Measurements from ENCODE around the gene ZNF256.

The ZNF256 gene

GRCh38 chr19:57927587-57927986, 19.9 kb downstream of the ZNF256 start:
- DNase-seq (ENCODE audit: extremely low read depth, low read depth), result no peak
- TF ChIP-seq, protein P1, sequence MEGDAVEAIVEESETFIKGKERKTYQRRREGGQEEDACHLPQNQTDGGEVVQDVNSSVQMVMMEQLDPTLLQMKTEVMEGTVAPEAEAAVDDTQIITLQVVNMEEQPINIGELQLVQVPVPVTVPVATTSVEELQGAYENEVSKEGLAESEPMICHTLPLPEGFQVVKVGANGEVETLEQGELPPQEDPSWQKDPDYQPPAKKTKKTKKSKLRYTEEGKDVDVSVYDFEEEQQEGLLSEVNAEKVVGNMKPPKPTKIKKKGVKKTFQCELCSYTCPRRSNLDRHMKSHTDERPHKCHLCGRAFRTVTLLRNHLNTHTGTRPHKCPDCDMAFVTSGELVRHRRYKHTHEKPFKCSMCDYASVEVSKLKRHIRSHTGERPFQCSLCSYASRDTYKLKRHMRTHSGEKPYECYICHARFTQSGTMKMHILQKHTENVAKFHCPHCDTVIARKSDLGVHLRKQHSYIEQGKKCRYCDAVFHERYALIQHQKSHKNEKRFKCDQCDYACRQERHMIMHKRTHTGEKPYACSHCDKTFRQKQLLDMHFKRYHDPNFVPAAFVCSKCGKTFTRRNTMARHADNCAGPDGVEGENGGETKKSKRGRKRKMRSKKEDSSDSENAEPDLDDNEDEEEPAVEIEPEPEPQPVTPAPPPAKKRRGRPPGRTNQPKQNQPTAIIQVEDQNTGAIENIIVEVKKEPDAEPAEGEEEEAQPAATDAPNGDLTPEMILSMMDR (IDR thresholded peaks at IDR 0.05; ENCODE audit: low read depth, low read length), result no peak

- TF ChIP-seq, protein P1 (IDR thresholded peaks at IDR 0.05; ENCODE audit: low read depth, low read length), result peak; percentile 44
Observed at GRCh38 chr19:57916168-57916995, 31.1 kb downstream of the ZNF256 start, which contains the start of gene ZNF417. Gene ZNF417 (minus strand): TSS chr19:57916592. CDS start chr19:57916411, 181 bp downstream.

DNA sequence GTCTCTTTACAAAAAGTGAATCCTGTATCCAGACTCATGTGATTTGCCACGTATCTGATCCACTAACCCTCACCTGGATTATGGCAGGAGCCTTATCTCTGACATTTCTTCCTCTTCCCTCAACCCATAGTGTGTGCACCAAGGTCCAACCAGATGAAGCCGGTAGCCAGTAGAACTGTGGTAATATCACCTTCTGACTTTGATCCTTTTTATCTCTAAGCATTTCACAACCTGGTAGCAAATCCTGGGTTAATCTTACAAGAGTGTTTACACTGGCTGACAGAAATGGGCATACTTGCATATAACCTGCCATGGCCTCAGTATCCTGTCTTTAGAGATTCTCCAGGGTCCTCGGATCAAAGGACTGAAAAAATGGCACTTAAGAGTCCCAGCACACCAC, 33.0 kb downstream of the ZNF256 start:
- DNase-seq (ENCODE audit: extremely low read depth, low read depth), result no peak
- TF ChIP-seq, protein P1 (IDR thresholded peaks at IDR 0.05; ENCODE audit: low read depth, low read length), result no peak

More at GRCh38 chr19:57916168-57916995, 31.1 kb downstream of the ZNF256 start, which contains the start of gene ZNF417:
- peak; percentile 83 for DNase-seq (ENCODE audit: extremely low read depth, low read depth)

DNA sequence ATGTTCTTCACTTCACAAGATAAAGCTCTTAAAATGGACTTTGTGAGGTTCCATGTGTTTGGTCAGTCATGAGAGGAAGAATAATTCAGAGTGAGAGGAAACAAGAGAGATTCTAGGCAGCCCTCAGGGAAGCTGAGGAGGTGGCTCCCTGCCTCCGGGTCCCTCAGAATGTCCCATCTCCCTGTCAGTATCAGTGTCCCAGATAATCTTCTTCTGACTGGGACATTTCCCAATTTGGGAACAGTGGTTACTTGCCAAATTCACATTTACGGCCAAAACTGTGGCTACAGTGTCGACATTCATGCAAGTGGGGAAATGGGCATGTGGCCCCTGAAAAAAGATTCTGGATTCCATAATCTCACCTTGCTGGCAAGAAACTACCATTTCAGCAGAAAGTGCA, 40.1 kb downstream of the ZNF256 start:
- TF ChIP-seq, protein P1 (IDR thresholded peaks at IDR 0.05; ENCODE audit: low read depth, low read length), result no peak
- no peak for DNase-seq (ENCODE audit: extremely low read depth, low read depth)

DNA sequence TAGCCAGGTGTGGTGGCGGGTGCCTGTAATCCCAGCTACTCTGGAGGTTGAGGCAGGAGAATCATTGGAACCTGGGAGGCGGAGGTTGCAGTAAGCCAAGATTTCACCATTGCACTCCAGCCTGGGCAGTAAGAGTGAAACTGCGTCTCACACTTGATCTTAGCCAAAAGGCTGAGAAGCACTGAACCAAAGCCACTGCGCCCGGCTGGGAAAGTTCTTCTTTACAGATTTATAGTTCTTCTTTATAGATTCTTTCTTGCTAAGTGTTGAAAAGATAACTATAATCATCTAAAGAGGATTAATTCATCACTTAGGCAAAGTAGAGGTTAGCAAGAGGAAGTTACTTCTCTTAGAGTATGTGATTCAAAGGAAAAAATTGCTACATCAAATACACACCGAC, 42.2 kb downstream of the ZNF256 start:
- TF ChIP-seq, protein P1 (IDR thresholded peaks at IDR 0.05; ENCODE audit: low read depth, low read length), result no peak
- no peak for DNase-seq (ENCODE audit: extremely low read depth, low read depth)

- DNase-seq (ENCODE audit: extremely low read depth, low read depth), result no peak
- TF ChIP-seq, protein P1 (IDR thresholded peaks at IDR 0.05; ENCODE audit: low read depth, low read length), result no peak
Observed at GRCh38 chr19:57903618-57904184, 43.8 kb downstream of the ZNF256 start.

- TF ChIP-seq, protein P1 (IDR thresholded peaks at IDR 0.05; ENCODE audit: low read depth, low read length), result no peak
- no peak for DNase-seq (ENCODE audit: extremely low read depth, low read depth)
Observed at GRCh38 chr19:57900311-57900710, 47.2 kb downstream of the ZNF256 start.
